B cell (primary cell): ENCODE data around the gene KLF3. TPM values are rescaled to one million over a fixed set of nuclear protein-coding genes. Genes with fewer than 3 reads are reported as not detected.

ENCODE experiments used
- ATAC-seq: fragments of 200-7000 bp; cut with Tn5 transposase; one replicate; pipeline ENCODE4 v1.10.0; 2021; ENCODE audit warnings: low read depth, mild to moderate bottlenecking, moderate number of reproducible peaks, moderate library complexity
- CTCF ChIA-PET: fragments of 350-600 bp; sonication (Branson Sonifier 250); formaldehyde crosslinking; loops from one replicate; lab custom pipeline; 2021; ENCODE audit warnings: antibody characterized with exemption, inconsistent platforms; lab: Charles Lee
- POLR2A ChIA-PET: fragments of 350-600 bp; sonication (Branson Sonifier 250); formaldehyde crosslinking; loops from one replicate; lab custom pipeline; 2021; ENCODE audit warnings: antibody characterized with exemption; lab: Charles Lee
- DNase-seq: peaks from one replicate; pipeline ENCODE4 v3.0.0; 2013
- H2AFZ ChIP-seq: 2 replicates; pipeline ENCODE4 v1.6.1; 2012; ENCODE audit warnings: mild to moderate bottlenecking, low read depth, low read length; ENCODE audit not compliant: insufficient read depth, poor library complexity, severe bottlenecking
- H3K27ac ChIP-seq, 2 donors: 1 replicate in 1 of 2; 2 replicates in 1 of 2; pipeline ENCODE4 v1.5.1; 2012 to 2013; ENCODE audit warnings: low read length in 2 of 2, mild to moderate bottlenecking in 2 of 2, moderate library complexity in 1 of 2
- H3K27me3 ChIP-seq, 4 experiments: fragments of 200-600 bp in 1 of 4; sonication (generic) in 1 of 4; replicated peaks in 1 of 4; 1 replicate in 2 of 4; 2 replicates in 2 of 4; pipeline versions ENCODE4 v1.6.1 to v1.7.0; 2013 to 2016; ENCODE audit warnings: low read length in 3 of 4, mild to moderate bottlenecking in 2 of 4, mixed read lengths in 1 of 4, moderate library complexity in 1 of 4; ENCODE audit not compliant: insufficient read depth in 4 of 4, control insufficient read depth in 3 of 4; ENCODE audit errors: control extremely low read depth in 1 of 4
- H3K36me3 ChIP-seq, 2 experiments: replicated peaks in 1 of 2; 1 replicate in 1 of 2; 2 replicates in 1 of 2; pipeline versions ENCODE4 v1.6.1 to v1.7.1; 2013; ENCODE audit warnings: low read length in 1 of 2; ENCODE audit not compliant: insufficient read depth in 2 of 2, control insufficient read depth in 1 of 2; ENCODE audit errors: control extremely low read depth in 1 of 2, extremely low read depth in 1 of 2
- H3K4me1 ChIP-seq, 2 donors: fragments of 200-600 bp in 1 of 2; sonication (generic) in 1 of 2; 1 replicate in 1 of 2; 2 replicates in 1 of 2; pipeline versions ENCODE4 v1.5.1 to v1.6.1; 2013 to 2017; ENCODE audit warnings: low read length in 2 of 2; ENCODE audit not compliant: control insufficient read depth in 2 of 2, insufficient read depth in 2 of 2
- H3K4me2 ChIP-seq: replicated peaks from 2 replicates; pipeline ENCODE3; 2012; ENCODE audit warnings: mild to moderate bottlenecking, low read depth, low read length; ENCODE audit not compliant: poor library complexity, severe bottlenecking
- H3K4me3 ChIP-seq, 5 experiments: fragments of 200-600 bp in 1 of 5; sonication (generic) in 1 of 5; 1 replicate in 3 of 5; 2 replicates in 2 of 5; pipeline versions ENCODE4 v1.5.1 to v1.7.0; 2011 to 2016; ENCODE audit warnings: low read length in 4 of 5, mild to moderate bottlenecking in 4 of 5, low read depth in 2 of 5, control low read depth in 1 of 5, moderate library complexity in 1 of 5; ENCODE audit not compliant: insufficient read depth in 1 of 5; ENCODE audit errors: control extremely low read depth in 1 of 5, extremely low read depth in 1 of 5
- H3K79me2 ChIP-seq: fragments of 200-600 bp; sonication (generic); one replicate; pipeline ENCODE4 v1.6.0; 2016; ENCODE audit warnings: low read length; ENCODE audit not compliant: control insufficient read depth, insufficient read depth
- H3K9ac ChIP-seq: fragments of 200-600 bp; sonication (generic); 2 replicates; pipeline ENCODE4 v1.6.1; 2017; ENCODE audit warnings: mild to moderate bottlenecking, low read length, moderate library complexity
- H3K9me3 ChIP-seq, 3 donors: one replicate each; pipeline versions ENCODE4 v1.6.1 to v1.7.1; 2013; ENCODE audit warnings: low read length in 2 of 3; ENCODE audit not compliant: control insufficient read depth in 2 of 3, insufficient read depth in 1 of 3; ENCODE audit errors: control extremely low read depth in 1 of 3
- H4K20me1 ChIP-seq: 2 replicates; pipeline ENCODE4 v1.6.0; 2012; ENCODE audit warnings: mild to moderate bottlenecking, low read length; ENCODE audit not compliant: insufficient read depth, control insufficient read depth, poor library complexity, severe bottlenecking
- H3K27ac Mint-ChIP-seq: one replicate; pipeline ENCODE4 v1.8.0; 2021; ENCODE audit warnings: mixed read lengths
- H3K27me3 Mint-ChIP-seq: one replicate; pipeline ENCODE4 v1.8.0; 2021; ENCODE audit warnings: mixed read lengths
- H3K4me1 Mint-ChIP-seq: one replicate; pipeline ENCODE4 v1.8.0; 2021; ENCODE audit warnings: mixed read lengths
- H3K4me3 Mint-ChIP-seq: one replicate; pipeline ENCODE4 v1.8.0; 2021; ENCODE audit warnings: mixed read lengths
- H3K9me3 Mint-ChIP-seq: one replicate; pipeline ENCODE4 v1.8.0; 2022; ENCODE audit warnings: mixed read lengths; ENCODE audit not compliant: insufficient read depth
- EZH2 ChIP-seq: IDR thresholded peaks from 2 replicates; pipeline ENCODE4 v1.6.1; 2012; ENCODE audit warnings: borderline replicate concordance, low read depth, mild to moderate bottlenecking, moderate library complexity, low read length; ENCODE audit not compliant: insufficient read depth, poor library complexity, severe bottlenecking
- WGBS: methylation state at CpG from one replicate; pipeline ENCODE4 v1.1.5; 2013; ENCODE audit warnings: missing lambda C conversion rate; ENCODE audit not compliant: insufficient coverage; 5-methylcytosine and 5-hydroxymethylcytosine counted together
- intact Hi-C: fragments of 100-400 bp; cut with micrococcal nuclease; formaldehyde crosslinking; loops from one replicate; pipeline ENCODE4 v1.10.0; 2022
- polyA plus RNA-seq: library from polyadenylated mRNA; depleted of rRNA; stranded (reverse); fragments of >200 nt; gene quantifications from 2 replicates; pipeline ENCODE4 v1.2.3, GENCODE V29; 2012
- total RNA-seq, 2 donors: library from RNA; stranded (reverse); fragments of 120-200 nt in 1 of 2; gene quantifications; 1 replicate in 1 of 2; 2 replicates in 1 of 2; pipeline versions ENCODE4 v1.2.3 to v1.2.4, GENCODE V29; 2013 to 2022
- TF ChIP-seq, protein P1 (sequence below): fragments of 200-600 bp; IDR thresholded peaks from one replicate; pipeline ENCODE4 v1.8.0; 2022; ENCODE audit warnings: antibody characterized with exemption, mild to moderate bottlenecking

Gene KLF3
- total and polyA plus RNA-seq, 2 donors (not counting 1 experiment from before 2014, with no cell fraction given) = 32.9 to 51.9 TPM

GRCh38 chr4:38673130-38673978 lies 9.4 kb downstream of the KLF3 start:
- no peak for TF ChIP-seq EZH2
- TF ChIP-seq, protein P1, sequence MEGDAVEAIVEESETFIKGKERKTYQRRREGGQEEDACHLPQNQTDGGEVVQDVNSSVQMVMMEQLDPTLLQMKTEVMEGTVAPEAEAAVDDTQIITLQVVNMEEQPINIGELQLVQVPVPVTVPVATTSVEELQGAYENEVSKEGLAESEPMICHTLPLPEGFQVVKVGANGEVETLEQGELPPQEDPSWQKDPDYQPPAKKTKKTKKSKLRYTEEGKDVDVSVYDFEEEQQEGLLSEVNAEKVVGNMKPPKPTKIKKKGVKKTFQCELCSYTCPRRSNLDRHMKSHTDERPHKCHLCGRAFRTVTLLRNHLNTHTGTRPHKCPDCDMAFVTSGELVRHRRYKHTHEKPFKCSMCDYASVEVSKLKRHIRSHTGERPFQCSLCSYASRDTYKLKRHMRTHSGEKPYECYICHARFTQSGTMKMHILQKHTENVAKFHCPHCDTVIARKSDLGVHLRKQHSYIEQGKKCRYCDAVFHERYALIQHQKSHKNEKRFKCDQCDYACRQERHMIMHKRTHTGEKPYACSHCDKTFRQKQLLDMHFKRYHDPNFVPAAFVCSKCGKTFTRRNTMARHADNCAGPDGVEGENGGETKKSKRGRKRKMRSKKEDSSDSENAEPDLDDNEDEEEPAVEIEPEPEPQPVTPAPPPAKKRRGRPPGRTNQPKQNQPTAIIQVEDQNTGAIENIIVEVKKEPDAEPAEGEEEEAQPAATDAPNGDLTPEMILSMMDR = no peak
- Mint-ChIP-seq H3K27ac (peak overlapping the region; percentile 79), H3K9me3 (no peaks in the 10 kb centered on the region), H3K4me3 (no peak overlapping the region), H3K4me1 (peaks cover 80% of the 10 kb centered on the region), H3K27me3 (no peaks in the 10 kb centered on the region)
- H3K27ac ChIP-seq = peak overlapping the region; percentile 26 to 73
- no peak overlapping the region for H3K4me3 ChIP-seq
- peaks cover 83% of the 10 kb centered on the region for H4K20me1 ChIP-seq
- CTCF ChIA-PET = interaction anchor here (0.7 to 7.4 kb wide), 11 partner anchors 7 to 493 kb away, joined by 3 to 297 read pairs (median 7); no protein-coding TSS in a partner anchor
- 55% methylated on average over 2 of the region's 7 CpGs for WGBS
- no peak for ATAC-seq
- H3K79me2 ChIP-seq = peaks cover 97% of the 10 kb centered on the region
- intact Hi-C loops = loop anchor here (1.0 kb wide), 1 partner anchor 8 kb away; no protein-coding TSS in a partner anchor
- no peaks in the 10 kb centered on the region for H3K9me3 ChIP-seq
- no peak overlapping the region for H2AFZ ChIP-seq
- peaks cover 72 to 73% of the 10 kb centered on the region in 2 donors for H3K4me1 ChIP-seq
- H3K9ac ChIP-seq = no peak overlapping the region
- DNase-seq = no peak
- peak overlapping the region; percentile 62 for H3K4me2 ChIP-seq
- H3K36me3 ChIP-seq = no peaks in the 10 kb centered on the region
- H3K27me3 ChIP-seq = no peaks in the 10 kb centered on the region
- POLR2A ChIA-PET = no interaction called here
